Adrenal gland (tissue), 12 donors: Measurements from ENCODE around the gene ASPN. TPM values are rescaled to one million over a fixed set of nuclear protein-coding genes. Genes with fewer than 3 reads are reported as not detected.

ENCODE experiments used
- DNase-seq, 7 donors: peaks; one replicate each; pipeline ENCODE4 v3.0.0-alpha.2; 2019 to 2020
- H3K27ac ChIP-seq, 5 donors: fragments of 200-600 bp; sonication (generic) in 4 of 5; 1 replicate in 3 of 5; 2 replicates in 2 of 5; pipeline versions ENCODE4 v1.5.1 to v1.8.0; 2016 to 2020; ENCODE audit warnings: mild to moderate bottlenecking in 1 of 5
- H3K27me3 ChIP-seq: fragments of 200-600 bp; 2 replicates; pipeline ENCODE4 v1.8.0; 2021
- H3K36me3 ChIP-seq, 2 donors: fragments of 200-600 bp; replicated peaks in 1 of 2; 1 replicate in 1 of 2; 2 replicates in 1 of 2; pipeline versions ENCODE4 v1.5.1 to v1.8.0; 2018 to 2022
- H3K4me1 ChIP-seq, 2 donors: fragments of 200-600 bp; replicated peaks in 1 of 2; 1 replicate in 1 of 2; 2 replicates in 1 of 2; pipeline versions ENCODE4 v1.5.1 to v1.8.0; 2018 to 2021
- H3K4me3 ChIP-seq, 4 donors: fragments of 200-600 bp; sonication (generic) in 3 of 4; one replicate each; pipeline ENCODE4 v1.5.1; 2016 to 2018
- H3K9me3 ChIP-seq, 3 donors: fragments of 200-600 bp; sonication (generic) in 1 of 3; replicated peaks in 1 of 3; 1 replicate in 2 of 3; 2 replicates in 1 of 3; pipeline versions ENCODE4 v1.5.1 to v1.8.0; 2016 to 2021
- POLR2A ChIP-seq, 2 donors: fragments of 450-650 bp; IDR thresholded peaks; one replicate each; pipeline ENCODE4 v1.6.1; 2017; ENCODE audit warnings: antibody characterized with exemption in 2 of 2, mild to moderate bottlenecking in 2 of 2, moderate library complexity in 1 of 2
- WGBS, 4 donors: extraction: QIAGEN DNeasy Blood & Tissue Kit in 2 of 4; methylation state at CpG; one replicate each; pipeline versions ENCODE4 v1.1.5 to v1.1.7; 2013 to 2017; 5-methylcytosine and 5-hydroxymethylcytosine counted together
- intact Hi-C, 2 donors: fragments of 100-400 bp; cut with DNase I; formaldehyde crosslinking; loops; one replicate each; pipeline versions ENCODE4 v1.14.1 to v1.15.0; 2022 to 2023
- polyA plus RNA-seq, 3 donors: library from polyadenylated mRNA; stranded (reverse); fragments of 200-250 nt in 2 of 3; fragments of 350-450 nt in 1 of 3; fragmentation: Illumina TruSeq in 1 of 3; extraction: RNeasy Lipid Tissue Mini Kit (QIAGEN cat#74804) in 1 of 3; gene quantifications; one replicate each; pipeline ENCODE4 v1.2.3, GENCODE V29; 2013 to 2014
- total RNA-seq, 9 donors: library from RNA; depleted of rRNA in 4 of 9; stranded (reverse); fragments of >200 nt in 4 of 9; fragments of 120-200 nt in 1 of 9; fragmentation: NEBNext Ultra II Directional in 1 of 9; extraction: Animal tissue kit (Norgen Biotek cat#: 25700) in 1 of 9; gene quantifications; one replicate each; pipeline versions ENCODE4 v1.1.0 to v1.2.4, GENCODE V29; 2013 to 2023
- TF ChIP-seq, protein P1 (sequence below), 6 experiments: fragments of 450-650 bp in 4 of 6; fragments of 200-600 bp in 2 of 6; sonication (generic) in 1 of 6; IDR thresholded peaks; 1 replicate in 5 of 6; 2 replicates in 1 of 6; pipeline versions ENCODE4 v1.5.1 to v1.8.0; 2016 to 2021; ENCODE audit warnings: antibody characterized with exemption in 6 of 6, mild to moderate bottlenecking in 2 of 6, moderate library complexity in 1 of 6
- donor health status: healthy with polysubstance abuse.
- donor health status: Bipolar disorder and iron deficiency.
- donor health status: DM: yes; HTN: yes; CAD: no.
- donor health status: DM: no; HTN: no; CAD: no.
- donor health status: DM: no; HTN: no; CAD: no.
- donor health status: DM: yes; HTN: yes; CAD: no.

ASPN gene
- total and polyA plus RNA-seq, 12 donors, result 1.7 to 12.4 (median 5.4) TPM

DNA sequence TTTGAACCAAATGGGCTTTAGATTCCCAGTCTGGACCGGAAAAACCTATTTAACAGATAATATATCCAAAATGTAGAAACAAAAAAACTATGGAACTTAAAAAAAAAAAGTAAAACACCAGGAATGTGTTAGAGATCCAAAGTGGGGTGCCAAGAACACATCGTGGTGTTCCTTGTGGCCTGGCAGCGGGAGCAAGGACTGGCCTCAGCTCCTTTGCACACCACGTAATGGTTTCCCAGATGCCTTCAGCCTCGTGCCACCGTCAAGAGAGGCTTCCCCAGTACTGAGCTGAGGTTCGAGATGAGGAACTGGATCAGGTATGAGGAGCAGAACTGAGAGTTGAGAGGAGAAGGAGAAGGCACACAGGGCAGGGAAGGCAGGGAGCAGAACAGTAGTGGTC, 3.5 kb downstream of the ASPN start:
- 88 to 95% (median 92%) methylated on average over 7 of the region's 7 CpGs for WGBS, 4 donors
- H3K36me3 ChIP-seq, result no peaks in the 10 kb centered on the region
- TF ChIP-seq, protein P1, sequence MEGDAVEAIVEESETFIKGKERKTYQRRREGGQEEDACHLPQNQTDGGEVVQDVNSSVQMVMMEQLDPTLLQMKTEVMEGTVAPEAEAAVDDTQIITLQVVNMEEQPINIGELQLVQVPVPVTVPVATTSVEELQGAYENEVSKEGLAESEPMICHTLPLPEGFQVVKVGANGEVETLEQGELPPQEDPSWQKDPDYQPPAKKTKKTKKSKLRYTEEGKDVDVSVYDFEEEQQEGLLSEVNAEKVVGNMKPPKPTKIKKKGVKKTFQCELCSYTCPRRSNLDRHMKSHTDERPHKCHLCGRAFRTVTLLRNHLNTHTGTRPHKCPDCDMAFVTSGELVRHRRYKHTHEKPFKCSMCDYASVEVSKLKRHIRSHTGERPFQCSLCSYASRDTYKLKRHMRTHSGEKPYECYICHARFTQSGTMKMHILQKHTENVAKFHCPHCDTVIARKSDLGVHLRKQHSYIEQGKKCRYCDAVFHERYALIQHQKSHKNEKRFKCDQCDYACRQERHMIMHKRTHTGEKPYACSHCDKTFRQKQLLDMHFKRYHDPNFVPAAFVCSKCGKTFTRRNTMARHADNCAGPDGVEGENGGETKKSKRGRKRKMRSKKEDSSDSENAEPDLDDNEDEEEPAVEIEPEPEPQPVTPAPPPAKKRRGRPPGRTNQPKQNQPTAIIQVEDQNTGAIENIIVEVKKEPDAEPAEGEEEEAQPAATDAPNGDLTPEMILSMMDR (IDR thresholded peaks at IDR 0.05), result no peak
- no peak for TF ChIP-seq POLR2A (IDR thresholded peaks at IDR 0.05)
- H3K4me3 ChIP-seq, result no peak overlapping the region
- H3K9me3 ChIP-seq, result no peaks in the 10 kb centered on the region
- no peaks in the 10 kb centered on the region for H3K4me1 ChIP-seq
- no peak for DNase-seq
- no peaks in the 10 kb centered on the region for H3K27me3 ChIP-seq
- intact Hi-C loops, result no loop called here
- peak overlapping the region in 1 of 5 donors; percentile 53 for H3K27ac ChIP-seq

DNA sequence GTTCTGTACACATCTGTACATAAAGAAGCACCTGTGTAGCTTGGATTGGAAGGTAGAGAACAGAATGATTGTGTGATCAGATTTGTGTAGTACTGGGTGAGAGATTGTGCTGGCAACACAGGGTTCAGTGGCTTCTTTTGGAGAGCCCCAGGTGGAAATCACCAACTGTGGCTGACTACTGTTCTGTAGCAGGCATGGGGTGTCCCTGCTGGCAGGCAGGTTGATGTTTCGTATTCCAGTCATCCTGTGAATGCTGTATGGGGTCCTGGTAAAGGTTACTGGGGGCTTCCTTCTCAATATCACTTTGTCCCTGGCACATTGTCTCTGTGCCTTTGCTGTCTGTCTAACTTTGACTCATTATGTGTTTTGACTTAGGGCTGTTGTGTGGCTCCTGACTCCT, 5.3 kb downstream of the ASPN start:
- Histone ChIP-seq H3K9me3 (no peaks in the 10 kb centered on the region), H3K27ac (no peak overlapping the region), H3K4me3 (no peak overlapping the region), H3K27me3 (no peaks in the 10 kb centered on the region), H3K4me1 (no peaks in the 10 kb centered on the region), H3K36me3 (no peaks in the 10 kb centered on the region)
- intact Hi-C loops, result no loop called here
- TF ChIP-seq, protein P1 (IDR thresholded peaks at IDR 0.05), result no peak
- no peak for TF ChIP-seq POLR2A (IDR thresholded peaks at IDR 0.05)
- DNase-seq, result no peak
- 92 to 100% (median 94%) methylated on average over 1 of the region's 1 CpG for WGBS, 4 donors

DNA sequence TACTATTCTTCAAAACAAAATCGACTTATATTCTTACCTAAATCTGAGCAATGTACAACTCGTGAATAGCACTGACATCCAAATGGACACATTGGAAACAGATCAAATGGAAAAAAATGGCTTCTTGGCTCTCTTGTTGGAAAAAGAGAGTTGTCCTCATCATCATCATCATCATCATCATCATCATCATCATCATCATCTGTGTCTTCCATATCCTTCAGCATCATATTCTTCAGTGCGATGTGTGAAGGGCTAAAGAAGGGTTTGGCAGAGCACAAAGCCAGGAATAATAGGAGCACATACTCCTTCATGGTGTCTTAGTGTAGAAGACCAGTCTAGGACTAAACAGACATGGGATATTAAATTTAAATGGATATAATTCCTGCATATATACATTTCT, 7.7 kb downstream of the ASPN start:
- Histone ChIP-seq H3K4me3 (no peak overlapping the region), H3K9me3 (peaks cover 0 to 4% (median 0%) of the 10 kb centered on the region in 3 donors), H3K4me1 (no peaks in the 10 kb centered on the region), H3K27ac (no peak overlapping the region), H3K27me3 (no peaks in the 10 kb centered on the region), H3K36me3 (no peaks in the 10 kb centered on the region)
- DNase-seq, result no peak
- intact Hi-C loops, result no loop called here
- WGBS, 4 donors, result 91 to 96% (median 94%) methylated on average over 3 of the region's 3 CpGs
- TF ChIP-seq POLR2A (IDR thresholded peaks at IDR 0.05), result no peak
- TF ChIP-seq, protein P1 (IDR thresholded peaks at IDR 0.05), result no peak

DNA sequence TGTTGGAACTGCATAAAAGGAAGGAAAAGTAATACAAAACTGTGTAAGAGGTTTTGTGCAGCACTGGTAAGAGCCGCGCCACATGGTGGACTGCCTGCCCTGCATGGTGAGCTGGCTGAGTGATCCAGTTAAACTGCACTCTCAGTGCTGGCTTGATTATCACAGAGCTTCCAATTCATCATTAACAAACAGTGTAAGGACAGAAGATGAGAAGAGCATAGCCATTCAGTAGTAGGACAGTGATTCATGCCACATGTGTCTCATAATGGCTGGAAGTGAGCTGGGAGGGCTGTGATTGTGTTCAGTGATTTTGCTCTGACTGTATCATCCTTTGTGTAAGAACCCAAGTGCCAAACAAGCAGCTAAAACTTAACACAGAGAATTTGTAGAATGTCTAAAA, 14.1 kb downstream of the ASPN start:
- no peak for DNase-seq
- no peaks in the 10 kb centered on the region for H3K36me3 ChIP-seq
- 84 to 98% (median 97%) methylated on average over 2 of the region's 2 CpGs for WGBS, 4 donors
- TF ChIP-seq, protein P1 (IDR thresholded peaks at IDR 0.05), result no peak
- no peaks in the 10 kb centered on the region for H3K27me3 ChIP-seq
- peaks cover 6 to 10% of the 10 kb centered on the region in 2 donors for H3K4me1 ChIP-seq
- no peak overlapping the region for H3K4me3 ChIP-seq
- H3K27ac ChIP-seq, result no peak overlapping the region
- intact Hi-C loops, result no loop called here
- peaks cover 0 to 4% (median 0%) of the 10 kb centered on the region in 3 donors for H3K9me3 ChIP-seq
